ENCODE data around the gene LMO3. TPM values are rescaled to one million over a fixed set of nuclear protein-coding genes. Genes with fewer than 3 reads are reported as not detected.

Gene LMO3
- total and polyA plus RNA-seq, 8 donors = 7.0 to 228 (median 10.0) TPM

DNA sequence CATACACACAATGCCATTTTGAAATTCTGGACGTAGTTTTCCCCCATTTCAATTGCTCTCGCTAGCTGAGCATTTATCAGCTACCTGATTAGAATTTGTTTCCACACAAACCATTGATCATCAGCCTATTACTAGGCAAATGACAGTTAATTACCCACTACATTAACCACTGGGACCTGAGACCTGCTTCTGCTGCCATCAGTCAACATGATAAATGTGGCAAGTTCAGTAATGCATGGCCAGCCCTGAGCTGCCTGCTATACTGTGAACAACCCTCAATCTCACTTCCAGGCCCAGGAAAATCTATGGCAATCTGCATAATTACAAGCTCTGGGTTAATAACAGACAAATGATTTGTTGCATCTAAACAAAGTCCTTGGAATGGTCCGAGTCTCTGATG lies 43.5 kb downstream of the LMO3 start:
- Histone ChIP-seq H3K27ac (no peak overlapping the region), H3K9me3 (peaks cover 0 to 2% of the 10 kb centered on the region in 2 donors), H3K36me3 (no peaks in the 10 kb centered on the region), H3K27me3 (no peaks in the 10 kb centered on the region), H3K4me3 (no peak overlapping the region), H3K4me1 (no peaks in the 10 kb centered on the region)
- intact Hi-C loops (cut with DNase I) = no loop called here
- no peak for ATAC-seq
- no peak for TF ChIP-seq CTCF (IDR thresholded peaks at IDR 0.05)
- no peak for DNase-seq

GRCh38 chr12:16560273-16560672 lies 45.7 kb downstream of the LMO3 start:
- intact Hi-C loops (cut with DNase I) = no loop called here
- Histone ChIP-seq H3K27ac (no peak overlapping the region), H3K36me3 (no peaks in the 10 kb centered on the region), H3K4me3 (no peak overlapping the region), H3K9me3 (no peaks in the 10 kb centered on the region), H3K27me3 (no peaks in the 10 kb centered on the region), H3K4me1 (no peaks in the 10 kb centered on the region)
- no peak for TF ChIP-seq CTCF (IDR thresholded peaks at IDR 0.05)
- DNase-seq (no peak), ATAC-seq (no peak)

DNA sequence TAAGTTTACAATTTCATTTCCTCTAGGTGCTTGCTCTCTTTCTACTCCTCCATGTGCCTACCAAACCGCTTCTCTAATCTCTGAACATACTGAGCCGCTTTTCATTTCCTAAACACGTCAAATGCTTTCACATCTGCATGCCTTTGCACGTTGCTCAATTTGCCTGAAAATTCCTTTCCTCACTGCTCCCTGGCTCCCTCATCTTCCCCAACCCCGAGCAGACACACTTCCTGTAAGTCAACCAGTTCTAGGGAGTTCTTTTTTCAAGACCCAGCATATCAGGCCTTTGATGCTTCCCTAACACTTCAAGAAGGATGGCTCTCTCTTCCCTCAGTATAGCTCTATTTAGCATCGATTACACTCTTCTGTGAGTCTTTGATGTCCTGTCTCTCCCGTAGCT lies 50.3 kb downstream of the LMO3 start:
- intact Hi-C loops (cut with DNase I) = no loop called here

DNA sequence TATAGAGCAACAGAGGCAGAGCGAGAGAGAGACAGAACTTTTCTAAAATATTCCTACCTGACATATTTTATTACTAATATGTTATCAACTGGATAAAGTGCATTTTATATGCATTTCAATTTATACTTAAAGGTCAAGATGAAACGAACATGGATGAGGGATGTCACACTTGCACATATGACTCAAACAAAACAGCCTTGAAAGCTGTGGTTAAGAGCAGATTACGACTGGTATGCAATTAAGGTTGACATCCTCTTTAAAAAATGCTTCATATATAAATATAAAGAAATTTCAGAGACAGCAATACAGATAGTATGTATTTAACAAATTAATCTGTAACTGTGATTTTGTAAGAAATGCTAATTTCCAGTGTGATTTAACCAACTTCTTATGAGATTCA lies 52.5 kb downstream of the LMO3 start:
- Histone ChIP-seq H3K36me3 (no peaks in the 10 kb centered on the region), H3K9me3 (no peaks in the 10 kb centered on the region), H3K4me1 (no peaks in the 10 kb centered on the region), H3K27me3 (no peaks in the 10 kb centered on the region), H3K4me3 (no peak overlapping the region), H3K27ac (no peak overlapping the region)
- no peak for TF ChIP-seq CTCF (IDR thresholded peaks at IDR 0.05)
- intact Hi-C loops (cut with DNase I) = no loop called here
- DNase-seq = no peak
- ATAC-seq = no peak

More for the DNA sequence above, 50.3 kb downstream of the LMO3 start:
- DNase-seq (no peak), ATAC-seq (no peak)
- H3K27me3 ChIP-seq = no peaks in the 10 kb centered on the region
- no peak for TF ChIP-seq CTCF (IDR thresholded peaks at IDR 0.05)
- no peaks in the 10 kb centered on the region for H3K4me1 ChIP-seq
- H3K27ac ChIP-seq = no peak overlapping the region
- H3K9me3 ChIP-seq = no peaks in the 10 kb centered on the region
- no peak overlapping the region for H3K4me3 ChIP-seq
- no peaks in the 10 kb centered on the region for H3K36me3 ChIP-seq

DNA sequence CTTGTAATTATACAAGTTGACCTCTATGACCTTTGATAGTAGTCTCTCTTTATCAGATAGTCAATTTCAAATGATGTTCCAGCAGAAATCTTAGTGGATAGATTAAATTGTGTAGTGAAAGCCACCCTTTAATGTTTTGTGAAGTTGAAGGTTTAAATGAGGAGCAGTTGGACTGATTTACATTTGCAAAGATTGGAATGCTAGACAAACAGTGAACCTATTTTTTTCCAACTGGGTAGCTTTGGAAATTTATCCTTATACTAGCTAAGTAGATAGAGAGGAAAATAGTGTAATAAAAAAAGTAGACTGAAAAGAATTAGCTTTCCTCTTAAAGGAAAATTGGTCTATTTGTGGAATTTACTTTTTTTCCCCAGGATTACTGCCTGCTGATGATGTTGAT lies 53.7 kb downstream of the LMO3 start:
- Histone ChIP-seq H3K9me3 (no peaks in the 10 kb centered on the region), H3K27me3 (no peaks in the 10 kb centered on the region), H3K27ac (no peak overlapping the region), H3K36me3 (no peaks in the 10 kb centered on the region), H3K4me3 (no peak overlapping the region), H3K4me1 (no peaks in the 10 kb centered on the region)
- intact Hi-C loops (cut with DNase I) = no loop called here
- no peak for TF ChIP-seq CTCF (IDR thresholded peaks at IDR 0.05)
- no peak for ATAC-seq
- no peak for DNase-seq

All from left lung (tissue), 10 donors.